Duodenal mucosa (tissue), 2 donors: ENCODE data around the gene PTDSS2.
A peak's percentile ranks its signal among the peaks of the same experiment; 100 is the strongest.

Experiments
- H3K27ac ChIP-seq: one replicate; pipeline ENCODE4 v1.7.0; 2013; ENCODE audit warnings: low read depth, low read length
- H3K27me3 ChIP-seq, 2 donors: one replicate each; pipeline ENCODE4 v1.7.0; 2013; ENCODE audit warnings: low read length in 2 of 2, control low read depth in 1 of 2; ENCODE audit not compliant: insufficient read depth in 2 of 2, control insufficient read depth in 1 of 2
- H3K36me3 ChIP-seq, 2 donors: one replicate each; pipeline ENCODE4 v1.7.0; 2013; ENCODE audit warnings: low read length in 2 of 2, control low read depth in 1 of 2; ENCODE audit not compliant: insufficient read depth in 2 of 2, control insufficient read depth in 1 of 2
- H3K4me1 ChIP-seq, 2 donors: one replicate each; pipeline ENCODE4 v1.7.0; 2013; ENCODE audit warnings: low read length in 2 of 2, control low read depth in 1 of 2; ENCODE audit not compliant: insufficient read depth in 2 of 2, control insufficient read depth in 1 of 2
- H3K4me3 ChIP-seq, 2 donors: one replicate each; pipeline ENCODE4 v1.7.0; 2013; ENCODE audit warnings: low read length in 2 of 2, low read depth in 1 of 2
- H3K9ac ChIP-seq, 2 donors: one replicate each; pipeline ENCODE4 v1.7.0; 2013; ENCODE audit warnings: low read length in 2 of 2, low read depth in 1 of 2
- H3K9me3 ChIP-seq, 2 donors: one replicate each; pipeline ENCODE4 v1.7.0; 2013; ENCODE audit warnings: low read length in 2 of 2, control low read depth in 1 of 2; ENCODE audit not compliant: control insufficient read depth in 1 of 2

PTDSS2 gene

GRCh38 chr11:415640-416041, 34.4 kb upstream of the PTDSS2 start:
- H3K4me3 ChIP-seq, result peak overlapping the region; percentile 73 to 77
- H3K4me1 ChIP-seq, result peaks cover 19 to 39% of the 10 kb centered on the region in 2 donors
- no peaks in the 10 kb centered on the region for H3K27me3 ChIP-seq
- H3K27ac ChIP-seq, result peak overlapping the region; percentile 46
- peak overlapping the region; percentile 59 to 77 for H3K9ac ChIP-seq
- no peaks in the 10 kb centered on the region for H3K9me3 ChIP-seq
- no peaks in the 10 kb centered on the region for H3K36me3 ChIP-seq

- Histone ChIP-seq H3K27ac (peak overlapping the region; percentile 92), H3K36me3 (no peaks in the 10 kb centered on the region), H3K9me3 (no peaks in the 10 kb centered on the region), H3K27me3 (no peaks in the 10 kb centered on the region), H3K4me3 (peak overlapping the region; percentile 73 to 77), H3K4me1 (peaks cover 19 to 39% of the 10 kb centered on the region in 2 donors), H3K9ac (peak overlapping the region; percentile 59 to 77)
Measured at GRCh38 chr11:416051-416756, 33.9 kb upstream of the PTDSS2 start.

DNA sequence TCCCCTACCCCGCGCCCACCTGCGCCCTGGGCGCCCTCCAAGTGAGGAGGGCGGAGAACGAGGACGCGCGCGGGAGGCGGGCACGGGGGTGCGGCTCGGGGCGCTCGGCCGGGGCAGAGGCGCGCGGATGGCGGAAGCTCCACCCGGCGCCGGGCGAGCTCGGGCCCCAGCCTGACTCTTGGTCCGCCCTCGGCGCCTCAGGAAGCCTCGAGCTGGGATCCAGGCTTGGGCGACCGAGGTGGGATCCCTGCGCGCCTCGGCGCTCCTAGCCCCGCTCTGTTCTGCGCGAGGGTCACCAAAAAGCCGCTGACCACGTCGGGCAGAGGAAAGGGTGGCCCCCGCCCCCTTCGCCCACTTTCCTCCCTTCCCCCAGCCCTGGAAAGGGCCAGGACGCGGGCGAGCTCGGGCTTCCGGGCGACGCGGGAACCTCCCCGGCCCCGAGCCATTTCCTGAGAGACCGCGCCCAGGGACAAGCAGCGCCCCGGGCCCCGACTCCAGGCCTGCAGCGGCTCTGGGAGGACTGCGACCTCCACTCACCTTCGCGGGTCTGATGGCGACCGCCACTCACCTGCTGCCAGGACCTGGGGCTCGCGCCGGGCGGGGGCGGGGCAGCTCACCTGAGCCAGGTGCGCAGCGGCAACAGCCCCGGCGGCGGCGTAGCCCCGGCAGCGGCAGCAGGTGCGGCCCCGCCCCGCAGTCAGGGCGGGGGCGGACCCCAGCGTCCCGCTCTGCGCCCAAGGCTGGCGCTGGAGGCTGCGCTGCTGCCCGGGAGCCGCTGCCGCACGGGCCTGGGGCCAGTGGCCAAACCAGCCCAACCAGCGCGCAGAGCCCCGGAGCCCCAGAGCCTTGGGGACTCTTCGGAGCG, 33.1 kb upstream of the PTDSS2 start:
- Histone ChIP-seq H3K4me3 (peak overlapping the region; percentile 73 to 77), H3K9ac (peak overlapping the region; percentile 59 to 77), H3K27me3 (no peaks in the 10 kb centered on the region), H3K4me1 (peaks cover 19 to 39% of the 10 kb centered on the region in 2 donors), H3K9me3 (no peaks in the 10 kb centered on the region), H3K36me3 (no peaks in the 10 kb centered on the region), H3K27ac (peak overlapping the region; percentile 92)

DNA sequence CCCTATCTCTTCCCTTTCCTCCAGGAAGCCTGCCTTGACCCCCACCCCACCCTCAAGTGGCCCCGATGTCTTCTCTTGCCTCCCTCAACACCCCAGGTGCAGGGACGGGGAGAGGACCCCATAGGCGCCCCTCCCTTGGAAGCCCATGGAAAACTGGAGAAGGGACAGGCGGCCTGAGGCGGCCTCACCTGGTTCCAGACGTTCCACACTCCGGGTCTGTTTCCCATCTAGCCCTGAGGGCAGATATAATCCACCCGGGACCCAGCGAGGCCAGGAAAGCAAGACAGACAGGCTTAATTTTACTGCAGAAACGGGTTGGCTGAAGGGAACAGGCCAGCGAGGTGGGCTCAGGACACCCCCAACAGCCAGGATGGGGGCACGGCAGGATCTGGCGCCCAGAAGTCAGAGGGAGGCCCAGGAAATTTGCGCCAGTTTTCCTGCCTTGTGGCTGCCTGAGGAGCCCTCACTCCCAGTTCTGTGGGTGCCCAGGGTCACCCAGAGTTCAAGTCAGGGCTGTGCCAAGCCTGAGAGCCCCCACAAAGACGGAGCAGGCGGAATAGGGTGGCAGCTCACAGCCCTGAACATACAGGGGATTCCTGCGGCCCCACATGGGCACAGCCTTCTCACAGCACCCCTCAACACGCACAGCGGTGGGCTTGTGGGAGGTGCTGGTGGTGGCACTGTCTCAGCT, 32.3 kb upstream of the PTDSS2 start:
- H3K9ac ChIP-seq, result peak overlapping the region in 1 of 2 donors; percentile 32
- no peak overlapping the region for H3K27ac ChIP-seq
- H3K36me3 ChIP-seq, result no peaks in the 10 kb centered on the region
- H3K4me1 ChIP-seq, result peaks cover 19 to 36% of the 10 kb centered on the region in 2 donors
- peak overlapping the region; percentile 73 to 77 for H3K4me3 ChIP-seq
- H3K27me3 ChIP-seq, result no peaks in the 10 kb centered on the region
- H3K9me3 ChIP-seq, result no peaks in the 10 kb centered on the region

GRCh38 chr11:418343-419247, 31.5 kb upstream of the PTDSS2 start:
- H3K9me3 ChIP-seq, result no peaks in the 10 kb centered on the region
- no peak overlapping the region for H3K9ac ChIP-seq
- H3K36me3 ChIP-seq, result peaks cover 0 to 3% of the 10 kb centered on the region in 2 donors
- H3K27me3 ChIP-seq, result no peaks in the 10 kb centered on the region
- peaks cover 17 to 29% of the 10 kb centered on the region in 2 donors for H3K4me1 ChIP-seq
- no peak overlapping the region for H3K27ac ChIP-seq
- no peak overlapping the region for H3K4me3 ChIP-seq

GRCh38 chr11:419248-420005, 30.7 kb upstream of the PTDSS2 start:
- Histone ChIP-seq H3K4me3 (no peak overlapping the region), H3K9me3 (no peaks in the 10 kb centered on the region), H3K27ac (no peak overlapping the region), H3K36me3 (peaks cover 0 to 3% of the 10 kb centered on the region in 2 donors), H3K4me1 (peaks cover 15 to 26% of the 10 kb centered on the region in 2 donors), H3K27me3 (no peaks in the 10 kb centered on the region), H3K9ac (no peak overlapping the region)

DNA sequence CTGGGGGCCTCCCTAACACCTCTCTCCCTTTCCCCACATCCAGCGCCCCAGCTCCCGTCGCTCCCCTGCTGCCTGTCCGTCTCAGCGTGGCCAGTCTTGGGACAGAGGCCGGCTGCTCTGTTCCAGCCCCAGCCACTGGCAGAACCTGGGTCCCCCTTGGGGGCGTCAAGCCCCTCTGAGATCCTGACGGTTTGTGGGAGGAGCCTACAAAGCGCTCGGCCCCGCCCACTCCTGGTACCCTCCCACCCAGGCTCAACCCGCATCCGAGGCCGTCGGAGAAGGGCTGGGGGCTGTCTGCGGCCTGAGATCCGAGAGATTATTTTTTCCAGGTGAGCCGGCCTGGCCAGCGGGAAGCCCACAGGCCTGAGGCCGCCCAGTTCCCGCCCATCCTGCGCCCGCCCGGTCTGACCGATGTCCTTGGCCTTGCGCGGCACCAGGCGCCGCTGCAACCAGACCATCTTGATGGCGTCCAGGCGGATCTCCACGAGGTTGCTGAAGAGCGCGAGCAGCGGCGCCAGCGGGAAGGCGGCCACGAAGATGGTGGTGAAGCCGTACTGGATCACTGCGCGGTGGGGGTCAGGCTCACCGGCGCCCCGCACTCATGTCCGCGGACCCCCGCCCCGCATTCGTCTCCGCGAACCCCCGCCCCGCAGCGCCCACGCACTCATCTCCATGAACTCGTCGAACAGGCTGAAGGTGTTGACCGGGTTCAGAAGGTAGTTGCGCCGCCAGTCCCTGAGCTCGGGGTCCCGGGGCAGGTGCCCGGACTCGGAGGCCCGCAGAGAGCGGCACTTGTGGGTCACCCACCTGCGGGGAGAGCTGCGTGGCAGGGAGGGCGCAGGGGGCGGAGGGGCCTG, 29.8 kb upstream of the PTDSS2 start:
- no peaks in the 10 kb centered on the region for H3K9me3 ChIP-seq
- no peak overlapping the region for H3K27ac ChIP-seq
- H3K36me3 ChIP-seq, result peaks cover 0 to 3% of the 10 kb centered on the region in 2 donors
- no peaks in the 10 kb centered on the region for H3K27me3 ChIP-seq
- H3K4me3 ChIP-seq, result no peak overlapping the region
- H3K9ac ChIP-seq, result no peak overlapping the region
- peaks cover 9 to 18% of the 10 kb centered on the region in 2 donors for H3K4me1 ChIP-seq

DNA sequence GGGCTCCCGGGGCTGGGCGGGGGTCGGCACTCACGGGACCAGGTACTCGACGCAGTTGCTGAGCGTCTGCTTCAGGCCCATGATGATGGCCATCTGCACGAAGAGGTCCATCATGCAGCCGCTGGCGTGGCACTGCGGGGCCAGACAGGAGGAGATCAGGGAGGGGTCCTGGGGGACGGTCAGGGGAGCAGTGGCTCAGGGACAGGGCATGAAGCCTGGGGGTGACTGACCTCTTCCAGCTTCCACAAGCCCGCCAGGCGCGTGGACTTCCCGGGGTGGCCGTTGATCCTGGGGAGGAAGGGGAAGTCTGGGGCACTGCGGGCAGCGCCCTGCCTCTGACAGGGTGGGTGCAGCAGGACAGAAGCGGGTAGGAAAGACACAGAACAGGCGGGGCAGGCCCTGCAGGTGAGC, 29.2 kb upstream of the PTDSS2 start:
- Histone ChIP-seq H3K9ac (no peak overlapping the region), H3K4me3 (no peak overlapping the region), H3K4me1 (peaks cover 3 to 12% of the 10 kb centered on the region in 2 donors), H3K9me3 (no peaks in the 10 kb centered on the region), H3K36me3 (peaks cover 0 to 3% of the 10 kb centered on the region in 2 donors), H3K27me3 (no peaks in the 10 kb centered on the region), H3K27ac (no peak overlapping the region)
